ENCODE results near the gene RHOU. TPM values are rescaled to one million over a fixed set of nuclear protein-coding genes. Genes with fewer than 3 reads are reported as not detected.
A peak's percentile ranks its signal among the peaks of the same experiment; 100 is the strongest.

The RHOU gene
- total RNA-seq (10 to 100 TPM in 4 of 5 donors, 1 to 10 TPM in 1; 1.2 to 75.5 (median 30.0) TPM), polyA plus RNA-seq (10 to 100 TPM; 15.5 to 35.6 (median 16.9) TPM)
- long read RNA-seq, donor 1, full-length matches to known transcripts, result 9 of 9 reads
- long read RNA-seq, donor 1, partial matches to known transcripts, result 0 of 9 reads
- long read RNA-seq, donor 1, other reads (novel, unspliced or antisense), result 0 of 9 reads
- long read RNA-seq, donor 2, full-length matches to known transcripts, result 19 of 19 reads
- long read RNA-seq, donor 2, partial matches to known transcripts, result 0 of 19 reads
- long read RNA-seq, donor 2, other reads (novel, unspliced or antisense), result 0 of 19 reads
- long read RNA-seq, donor 3, full-length matches to known transcripts, result 8 of 8 reads
- long read RNA-seq, donor 3, partial matches to known transcripts, result 0 of 8 reads
- long read RNA-seq, donor 3, other reads (novel, unspliced or antisense), result 0 of 8 reads
- long read RNA-seq, donor 4, result 0 reads
- long read RNA-seq, donor 5, full-length matches to known transcripts, result 7 of 15 reads
- long read RNA-seq, donor 5, partial matches to known transcripts, result 8 of 15 reads
- long read RNA-seq, donor 5, other reads (novel, unspliced or antisense), result 0 of 15 reads
- long read RNA-seq, donor 6, result 0 reads
- long read RNA-seq, donor 7, full-length matches to known transcripts, result 18 of 18 reads
- long read RNA-seq, donor 7, partial matches to known transcripts, result 0 of 18 reads
- long read RNA-seq, donor 7, other reads (novel, unspliced or antisense), result 0 of 18 reads
- long read RNA-seq, donor 8, full-length matches to known transcripts, result 8 of 8 reads
- long read RNA-seq, donor 8, partial matches to known transcripts, result 0 of 8 reads
- long read RNA-seq, donor 8, other reads (novel, unspliced or antisense), result 0 of 8 reads
- long read RNA-seq, donor 9, full-length matches to known transcripts, result 5 of 5 reads
- long read RNA-seq, donor 9, partial matches to known transcripts, result 0 of 5 reads
- long read RNA-seq, donor 9, other reads (novel, unspliced or antisense), result 0 of 5 reads
- long read RNA-seq, donor 10, full-length matches to known transcripts, result 12 of 12 reads
- long read RNA-seq, donor 10, partial matches to known transcripts, result 0 of 12 reads
- long read RNA-seq, donor 10, other reads (novel, unspliced or antisense), result 0 of 12 reads

DNA sequence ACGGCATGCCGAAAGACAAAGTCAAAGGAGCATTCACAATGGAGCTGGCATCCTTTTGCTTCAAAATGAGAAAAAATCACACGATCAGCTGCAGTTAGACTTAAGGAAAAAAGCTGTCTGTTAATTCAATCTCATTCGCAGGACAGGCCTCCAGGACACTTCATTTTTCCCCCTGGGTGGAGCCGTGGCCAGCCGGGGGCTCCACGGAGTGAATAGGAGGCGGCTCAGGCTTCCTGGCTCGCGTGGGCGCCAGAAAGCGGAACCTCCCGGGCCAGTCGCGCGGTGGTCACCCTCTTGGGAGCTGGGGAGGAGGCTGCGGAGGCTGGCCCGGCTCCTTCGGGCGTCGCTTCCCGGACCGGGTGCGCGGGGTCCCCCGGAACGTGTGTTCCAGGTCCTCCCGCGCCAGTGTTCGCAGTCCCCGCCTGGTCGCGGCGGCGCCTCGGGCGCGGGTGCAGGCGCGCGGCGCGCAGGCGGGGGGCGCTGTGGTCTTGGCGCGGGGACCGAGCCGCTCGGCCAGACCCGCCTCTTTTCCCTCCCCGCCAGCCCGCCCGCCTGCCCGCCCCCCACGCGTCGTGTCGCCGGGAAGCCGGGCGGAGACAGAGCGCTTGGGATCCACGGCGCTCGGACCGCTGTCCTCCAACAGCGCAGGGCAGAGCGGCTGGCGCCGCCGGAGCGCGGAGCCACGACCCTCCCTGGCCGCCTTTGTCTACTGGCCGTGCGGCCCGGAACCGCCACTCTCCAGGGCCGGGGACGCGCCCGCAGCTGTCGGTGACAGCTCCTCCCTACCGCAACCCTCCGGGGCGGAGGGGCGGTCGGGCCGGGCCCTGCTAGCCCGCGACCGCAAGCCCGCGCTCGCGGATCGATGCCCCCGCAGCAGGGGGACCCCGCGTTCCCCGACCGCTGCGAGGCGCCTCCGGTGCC is at the start of gene RHOU:
TSS of gene RHOU (plus strand) at position 599 of the 921 bp plus-strand sequence. CDS start at position 863, 264 bp downstream.
- DNase-seq, result peak; percentile 82 to 94
- Histone ChIP-seq H3K27me3 (no peaks in the 10 kb centered on the region), H3K4me3 (peak within 1 kb of the TSS; percentile 73 to 94 (median 74)), H3K9me3 (no peaks in the 10 kb centered on the region), H3K4me1 (peaks cover 24 to 46% (median 34%) of the 10 kb centered on the region in 4 donors), H3K27ac (peak within 1 kb of the TSS; percentile 95 to 99 (median 96)), H3K36me3 (peaks cover 3 to 19% (median 11%) of the 10 kb centered on the region in 4 donors)
- TF ChIP-seq EP300 (IDR thresholded peaks at IDR 0.05), result no peak
- peak; percentile 53 to 90 (median 86) for TF ChIP-seq POLR2AphosphoS5 (IDR thresholded peaks at IDR 0.05)
- peak in 1 of 4 donors; percentile 42 for TF ChIP-seq POLR2A (IDR thresholded peaks at IDR 0.05)
- TF ChIP-seq, protein P1, sequence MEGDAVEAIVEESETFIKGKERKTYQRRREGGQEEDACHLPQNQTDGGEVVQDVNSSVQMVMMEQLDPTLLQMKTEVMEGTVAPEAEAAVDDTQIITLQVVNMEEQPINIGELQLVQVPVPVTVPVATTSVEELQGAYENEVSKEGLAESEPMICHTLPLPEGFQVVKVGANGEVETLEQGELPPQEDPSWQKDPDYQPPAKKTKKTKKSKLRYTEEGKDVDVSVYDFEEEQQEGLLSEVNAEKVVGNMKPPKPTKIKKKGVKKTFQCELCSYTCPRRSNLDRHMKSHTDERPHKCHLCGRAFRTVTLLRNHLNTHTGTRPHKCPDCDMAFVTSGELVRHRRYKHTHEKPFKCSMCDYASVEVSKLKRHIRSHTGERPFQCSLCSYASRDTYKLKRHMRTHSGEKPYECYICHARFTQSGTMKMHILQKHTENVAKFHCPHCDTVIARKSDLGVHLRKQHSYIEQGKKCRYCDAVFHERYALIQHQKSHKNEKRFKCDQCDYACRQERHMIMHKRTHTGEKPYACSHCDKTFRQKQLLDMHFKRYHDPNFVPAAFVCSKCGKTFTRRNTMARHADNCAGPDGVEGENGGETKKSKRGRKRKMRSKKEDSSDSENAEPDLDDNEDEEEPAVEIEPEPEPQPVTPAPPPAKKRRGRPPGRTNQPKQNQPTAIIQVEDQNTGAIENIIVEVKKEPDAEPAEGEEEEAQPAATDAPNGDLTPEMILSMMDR (IDR thresholded peaks at IDR 0.05), result peak in 5 of 7 experiments; percentile 43 to 98 (median 81)
- intact Hi-C loops (cut with DNase I; ENCODE audit: low total_unique reads), result loop anchor here (10.0 kb wide), 1 partner anchor 490 kb away; no protein-coding TSS in a partner anchor
- 1 to 2% (median 1%) methylated on average over 43 to 107 of the region's 107 CpGs for WGBS, 5 donors

DNA sequence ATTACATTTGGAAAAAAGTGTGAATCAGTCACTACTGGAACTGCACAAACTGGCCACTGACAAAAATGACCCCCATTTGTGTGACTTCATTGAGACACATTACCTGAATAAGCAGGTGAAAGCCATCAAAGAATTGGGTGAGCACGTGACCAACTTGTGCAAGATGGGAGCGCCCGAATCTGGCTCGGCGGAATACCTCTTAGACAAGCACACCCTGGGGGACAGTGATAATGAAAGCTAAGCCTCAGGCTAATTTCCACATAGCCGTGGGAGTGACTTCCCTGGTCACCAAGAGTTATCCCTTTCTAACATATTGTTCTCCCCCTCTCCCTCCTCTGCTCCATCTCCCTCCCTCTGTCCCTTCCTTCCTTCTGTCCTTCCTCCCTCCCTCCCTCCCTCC is 47.7 kb upstream of the RHOU start:
- Histone ChIP-seq H3K36me3 (no peaks in the 10 kb centered on the region), H3K27ac (no peak overlapping the region), H3K9me3 (no peaks in the 10 kb centered on the region), H3K4me3 (no peak overlapping the region), H3K27me3 (no peaks in the 10 kb centered on the region), H3K4me1 (peaks cover 0 to 12% (median 6%) of the 10 kb centered on the region in 4 donors)
- TF ChIP-seq, protein P1 (IDR thresholded peaks at IDR 0.05), result no peak
- no peak for TF ChIP-seq POLR2AphosphoS5 (IDR thresholded peaks at IDR 0.05)
- no peak for TF ChIP-seq POLR2A (IDR thresholded peaks at IDR 0.05)
- 80 to 93% (median 92%) methylated on average over 6 of the region's 6 CpGs for WGBS, 5 donors
- DNase-seq, result no peak
- intact Hi-C loops (cut with DNase I; ENCODE audit: low total_unique reads), result no loop called here

GRCh38 chr1:228689255-228689654 is 46.0 kb upstream of the RHOU start:
- Histone ChIP-seq H3K9me3 (no peaks in the 10 kb centered on the region), H3K4me1 (peaks cover 0 to 12% (median 6%) of the 10 kb centered on the region in 4 donors), H3K27me3 (no peaks in the 10 kb centered on the region), H3K27ac (no peak overlapping the region), H3K4me3 (no peak overlapping the region), H3K36me3 (no peaks in the 10 kb centered on the region)
- intact Hi-C loops (cut with DNase I; ENCODE audit: low total_unique reads), result no loop called here
- TF ChIP-seq, protein P1 (IDR thresholded peaks at IDR 0.05), result no peak
- no peak for TF ChIP-seq POLR2A (IDR thresholded peaks at IDR 0.05)
- TF ChIP-seq POLR2AphosphoS5 (IDR thresholded peaks at IDR 0.05), result no peak
- TF ChIP-seq EP300 (IDR thresholded peaks at IDR 0.05), result no peak
- WGBS, 5 donors, result 58 to 70% (median 65%) methylated on average over 4 of the region's 4 CpGs
- DNase-seq, result no peak
